22Rv1 (cell line): ENCODE results near the gene OGDHL.

Experiments
- H3K27ac ChIP-seq: fragments of 450-650 bp; 2 replicates; pipeline ENCODE4 v1.5.1; 2017
- ZFX ChIP-seq: fragments of 450-650 bp; IDR thresholded peaks from 2 replicates; pipeline ENCODE4 v1.6.1; 2017; ENCODE audit warnings: antibody characterized with exemption, borderline replicate concordance
- TF ChIP-seq, protein P1 (sequence below): fragments of 450-650 bp; IDR thresholded peaks from 2 replicates; pipeline ENCODE4 v1.5.1; 2017; ENCODE audit warnings: mild to moderate bottlenecking

OGDHL gene

DNA sequence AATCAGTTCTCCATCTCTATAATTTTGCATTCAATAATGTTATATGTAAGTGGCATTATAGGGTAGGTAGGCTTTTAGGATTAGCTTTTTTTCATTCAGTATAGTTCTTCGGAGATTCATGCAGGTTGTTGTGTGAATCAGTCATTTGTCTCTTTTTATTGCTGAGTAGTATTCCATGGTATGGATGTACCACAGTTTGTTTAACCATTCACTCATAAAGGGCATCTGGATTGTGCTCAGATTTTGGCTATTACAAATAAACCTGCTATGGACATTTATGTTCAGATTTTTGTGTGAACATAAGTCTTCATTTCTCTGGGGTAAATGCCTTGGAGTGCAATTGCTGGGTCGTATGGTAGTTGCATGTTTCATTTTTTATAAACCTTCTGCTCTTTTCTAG lies 4.4 kb upstream of the OGDHL start:
- TF ChIP-seq, protein P1, sequence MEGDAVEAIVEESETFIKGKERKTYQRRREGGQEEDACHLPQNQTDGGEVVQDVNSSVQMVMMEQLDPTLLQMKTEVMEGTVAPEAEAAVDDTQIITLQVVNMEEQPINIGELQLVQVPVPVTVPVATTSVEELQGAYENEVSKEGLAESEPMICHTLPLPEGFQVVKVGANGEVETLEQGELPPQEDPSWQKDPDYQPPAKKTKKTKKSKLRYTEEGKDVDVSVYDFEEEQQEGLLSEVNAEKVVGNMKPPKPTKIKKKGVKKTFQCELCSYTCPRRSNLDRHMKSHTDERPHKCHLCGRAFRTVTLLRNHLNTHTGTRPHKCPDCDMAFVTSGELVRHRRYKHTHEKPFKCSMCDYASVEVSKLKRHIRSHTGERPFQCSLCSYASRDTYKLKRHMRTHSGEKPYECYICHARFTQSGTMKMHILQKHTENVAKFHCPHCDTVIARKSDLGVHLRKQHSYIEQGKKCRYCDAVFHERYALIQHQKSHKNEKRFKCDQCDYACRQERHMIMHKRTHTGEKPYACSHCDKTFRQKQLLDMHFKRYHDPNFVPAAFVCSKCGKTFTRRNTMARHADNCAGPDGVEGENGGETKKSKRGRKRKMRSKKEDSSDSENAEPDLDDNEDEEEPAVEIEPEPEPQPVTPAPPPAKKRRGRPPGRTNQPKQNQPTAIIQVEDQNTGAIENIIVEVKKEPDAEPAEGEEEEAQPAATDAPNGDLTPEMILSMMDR = no peak
- TF ChIP-seq ZFX = no peak
- no peak overlapping the region for H3K27ac ChIP-seq

DNA sequence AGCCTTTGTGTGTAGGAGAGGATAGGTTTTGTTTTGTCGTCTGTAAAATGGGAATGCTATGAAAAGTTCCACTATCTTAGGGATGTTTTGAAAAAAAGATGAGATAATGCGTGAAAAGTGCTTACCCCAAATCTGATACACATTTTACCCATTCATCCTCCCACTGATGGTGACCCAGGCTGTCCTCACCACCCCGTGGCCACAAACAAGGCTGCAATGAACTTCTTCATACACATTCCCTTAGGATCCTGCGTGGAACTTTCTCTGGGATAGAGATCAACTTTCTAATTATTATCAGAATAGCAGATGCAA lies 399 bp upstream of the OGDHL start:
- TF ChIP-seq, protein P1 = no peak; the same call in 1 of the 2 replicates
- no peak for TF ChIP-seq ZFX
- H3K27ac ChIP-seq = no peak overlapping the region

DNA sequence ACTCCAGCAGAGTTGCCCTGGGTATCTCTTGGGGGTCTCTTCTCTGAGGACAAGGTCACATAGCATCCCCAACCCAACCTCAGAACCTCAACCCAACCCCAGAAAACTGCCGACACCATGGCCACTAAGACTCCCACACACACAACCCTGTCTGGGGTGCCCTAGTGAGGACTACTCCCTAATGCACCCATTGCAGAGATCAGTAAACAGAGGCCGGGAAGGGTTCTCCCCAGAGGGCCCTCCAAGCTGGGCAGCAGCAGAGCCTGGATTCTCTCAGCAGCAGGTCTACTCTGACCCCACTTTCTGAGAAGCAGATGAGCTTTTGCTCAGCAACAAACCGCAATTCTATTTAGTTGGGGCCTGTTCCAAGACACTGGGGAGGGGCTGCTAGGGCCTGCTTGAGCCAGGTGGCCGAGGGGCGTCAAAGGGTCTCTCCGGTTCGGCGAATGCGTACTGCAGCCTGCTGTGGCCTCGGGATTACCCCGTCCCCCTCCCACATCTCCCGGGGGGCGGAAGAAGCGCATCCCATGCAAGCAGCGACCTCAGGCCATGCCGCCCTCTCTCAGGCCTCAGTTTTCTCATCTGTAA lies 828 bp downstream of the OGDHL start:
- no peak overlapping the region for H3K27ac ChIP-seq

DNA sequence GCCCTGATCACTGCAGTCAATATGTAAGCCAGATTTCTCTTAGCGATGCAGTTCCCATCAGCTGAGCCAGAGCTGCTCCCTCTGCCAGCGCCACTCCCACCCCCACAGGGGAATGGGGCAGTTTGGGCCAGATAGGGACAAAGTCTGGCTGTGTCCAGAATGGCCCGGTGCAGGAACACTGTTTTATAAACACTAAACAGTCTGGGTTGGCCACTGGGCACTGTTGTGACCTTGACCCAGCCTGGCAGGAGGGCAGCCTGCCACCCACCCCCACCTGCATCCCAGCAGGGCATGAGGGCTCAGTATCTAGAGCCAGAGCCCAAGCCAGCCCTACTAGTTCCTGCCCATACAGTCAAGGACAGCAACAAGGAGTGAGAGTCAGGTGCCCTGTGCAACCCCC lies 1.3 kb downstream of the OGDHL start:
- TF ChIP-seq, protein P1 = no peak
- no peak for TF ChIP-seq ZFX
- H3K27ac ChIP-seq = no peak overlapping the region

More for the DNA sequence above, 828 bp downstream of the OGDHL start:
- TF ChIP-seq, protein P1 = no peak
- no peak for TF ChIP-seq ZFX

DNA sequence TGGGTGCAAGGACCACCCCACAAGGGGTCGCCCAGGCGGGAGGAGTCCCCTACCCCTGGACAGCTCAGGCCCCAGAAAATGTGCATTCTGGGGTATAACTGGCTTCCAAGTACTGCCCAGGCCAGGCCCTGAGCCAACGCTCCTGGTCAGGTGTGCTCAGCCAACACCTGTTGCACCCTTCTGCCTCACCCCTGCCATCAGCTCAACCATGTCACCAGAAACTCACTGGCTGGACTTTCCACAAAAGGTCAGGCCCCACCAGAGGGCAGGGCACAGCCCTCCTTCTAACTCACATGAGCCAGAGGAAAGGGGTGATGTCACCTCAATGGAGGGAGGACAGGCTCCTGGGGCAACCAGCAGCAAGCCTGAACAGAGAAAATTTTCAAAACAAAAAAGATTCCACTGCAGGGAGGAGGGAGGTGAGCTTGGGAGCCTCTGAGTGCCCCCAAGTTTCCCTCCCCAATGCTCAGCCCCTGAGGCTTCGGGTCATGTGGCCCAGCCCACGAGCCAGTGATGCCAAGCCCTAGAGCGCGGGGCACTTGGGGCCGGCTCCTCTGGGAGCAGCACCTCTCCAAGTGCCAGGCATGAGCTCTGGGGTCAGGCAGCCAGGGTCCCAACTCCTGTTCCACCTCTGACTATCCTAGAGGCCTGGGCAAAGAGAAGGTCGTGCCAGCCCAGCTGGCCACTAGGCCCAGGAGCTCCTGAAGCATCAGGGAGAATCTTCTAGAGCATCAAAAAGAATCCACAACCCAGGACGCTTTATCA lies 2.2 kb downstream of the OGDHL start:
- H3K27ac ChIP-seq = no peak overlapping the region
- TF ChIP-seq, protein P1 = no peak
- TF ChIP-seq ZFX = no peak

DNA sequence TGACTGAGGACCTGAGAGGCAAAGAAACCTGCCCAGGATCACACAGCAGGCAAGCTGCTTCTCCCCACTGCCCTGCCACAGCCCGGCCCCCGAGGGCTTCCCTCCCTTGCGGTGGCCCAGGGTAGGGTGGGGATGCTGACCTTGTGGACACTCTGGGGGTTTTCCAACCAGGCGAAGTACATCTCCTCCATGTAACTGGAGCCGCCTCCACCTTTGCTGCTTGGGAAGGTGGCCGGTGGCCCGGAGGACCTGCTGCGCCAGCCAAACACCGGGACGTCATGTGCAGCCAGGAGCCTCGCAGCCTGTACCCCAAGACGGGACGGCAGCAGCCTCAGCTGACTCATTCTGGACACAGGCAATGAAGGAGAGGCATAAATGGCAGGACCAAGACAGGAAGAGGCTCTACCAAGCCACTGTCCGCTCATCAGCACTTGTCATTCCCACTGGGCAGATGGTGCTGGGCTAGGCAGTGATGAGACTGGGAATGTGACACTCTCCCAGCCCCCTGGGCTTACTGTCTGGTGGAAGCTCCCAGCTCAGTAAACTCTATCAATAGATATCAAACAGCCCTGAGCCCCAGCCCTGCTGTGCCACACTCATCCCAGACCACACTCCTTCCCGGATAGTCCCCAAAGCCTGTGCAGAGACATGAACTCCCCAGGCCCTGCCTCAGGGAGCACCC lies 3.7 kb downstream of the OGDHL start:
- TF ChIP-seq, protein P1 = no peak
- no peak for TF ChIP-seq ZFX
- no peak overlapping the region for H3K27ac ChIP-seq

DNA sequence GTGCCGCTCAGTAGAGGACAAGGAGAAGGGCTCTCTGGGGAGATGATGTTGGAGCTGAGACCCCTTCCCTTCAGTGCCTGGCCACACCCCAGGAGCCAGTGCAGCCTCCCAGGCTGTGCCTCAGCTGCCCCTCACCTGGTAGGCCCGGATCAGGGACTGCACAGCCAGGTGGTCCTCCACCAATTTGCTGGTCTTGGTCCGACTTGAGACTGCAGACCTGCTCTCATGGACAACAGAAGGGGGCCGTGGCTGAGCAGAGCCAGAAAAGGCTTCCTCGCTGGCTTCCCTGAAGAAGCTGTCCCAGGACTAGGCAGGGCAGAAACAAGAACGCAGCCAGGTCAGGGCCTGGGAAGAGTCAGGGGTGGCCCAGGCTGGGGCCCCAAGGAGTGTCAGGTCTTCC lies 5.5 kb downstream of the OGDHL start:
- no peak for TF ChIP-seq ZFX
- TF ChIP-seq, protein P1 = no peak
- no peak overlapping the region for H3K27ac ChIP-seq
